K562 (cell line): ENCODE data around the gene ZNF473. TPM values are rescaled to one million over a fixed set of nuclear protein-coding genes. Genes with fewer than 3 reads are reported as not detected.
A peak's percentile ranks its signal among the peaks of the same experiment; 100 is the strongest.

Experiments used
- BCOR ChIP-seq: fragments of 450-650 bp; IDR thresholded peaks from 2 replicates; pipeline ENCODE4 v1.6.1; 2016
- CBFB ChIP-seq: sonication (generic); formaldehyde crosslinking; IDR thresholded peaks from 2 replicates; pipeline ENCODE4 v1.4.0; 2020; ENCODE audit warnings: mild to moderate bottlenecking, missing genetic modification reagents
- CBX1 ChIP-seq: sonication (generic); IDR thresholded peaks from 2 replicates; pipeline ENCODE4 v1.6.1; 2016; ENCODE audit warnings: antibody characterized with exemption, low read depth, mild to moderate bottlenecking
- CBX3 ChIP-seq, 2 experiments: IDR thresholded peaks; 1 replicate in 1 of 2; 2 replicates in 1 of 2; pipeline ENCODE4 v1.6.1; 2012; ENCODE audit warnings: inconsistent platforms in 2 of 2, low read length in 2 of 2, borderline replicate concordance in 1 of 2, control low read depth in 1 of 2
- CHD1 ChIP-seq: fragments of 200-600 bp; sonication (generic); IDR thresholded peaks from one replicate; pipeline ENCODE4 v1.6.1; 2012; ENCODE audit warnings: mild to moderate bottlenecking, moderate library complexity, low read length, inconsistent platforms
- ESRRA ChIP-seq: fragments of 450-650 bp; IDR thresholded peaks from 2 replicates; pipeline ENCODE4 v1.6.1; 2014; ENCODE audit warnings: low read depth, mild to moderate bottlenecking, moderate library complexity, borderline replicate concordance
- FOXM1 ChIP-seq, 2 experiments: fragments of 450-650 bp in 1 of 2; sonication (generic) in 1 of 2; formaldehyde crosslinking in 1 of 2; IDR thresholded peaks; 2 replicates each; pipeline versions ENCODE4 v1.6.1 to v1.9.0; 2017 to 2022; ENCODE audit warnings: low read depth in 2 of 2, mild to moderate bottlenecking in 2 of 2, missing genetic modification reagents in 1 of 2, moderate library complexity in 1 of 2
- JUN ChIP-seq, 2 experiments: sonication (generic) in 1 of 2; formaldehyde crosslinking in 1 of 2; IDR thresholded peaks; 2 replicates each; pipeline versions ENCODE4 v1.6.1 to v1.8.0; 2012 to 2022; ENCODE audit warnings: borderline replicate concordance in 2 of 2, mild to moderate bottlenecking in 2 of 2, improper control_type of control experiment in 1 of 2, low read depth in 1 of 2, low read length in 1 of 2, missing genetic modification reagents in 1 of 2
- L3MBTL2 ChIP-seq: fragments of 450-650 bp; IDR thresholded peaks from 2 replicates; pipeline ENCODE4 v1.6.1; 2016; ENCODE audit warnings: mild to moderate bottlenecking, moderate library complexity
- LEF1 ChIP-seq: fragments of 450-650 bp; IDR thresholded peaks from 2 replicates; pipeline ENCODE4 v1.6.1; 2016; ENCODE audit warnings: mild to moderate bottlenecking
- MYNN ChIP-seq, 2 experiments: sonication (generic); formaldehyde crosslinking in 1 of 2; IDR thresholded peaks; 2 replicates each; pipeline versions ENCODE4 v1.5.0 to v1.6.1; 2016 to 2020; ENCODE audit warnings: antibody characterized with exemption in 1 of 2, missing genetic modification reagents in 1 of 2
- RAD21 ChIP-seq, 2 experiments: fragments of 250-450 bp in 1 of 2; fragments of 450-650 bp in 1 of 2; sonication (Bioruptor Pico) in 1 of 2; formaldehyde crosslinking in 1 of 2; IDR thresholded peaks in 1 of 2; conservative IDR thresholded peaks in 1 of 2; 2 replicates each; pipeline versions ENCODE4 v1.4.0 to v1.8.0; 2020 to 2022; ENCODE audit warnings: mild to moderate bottlenecking in 2 of 2, moderate library complexity in 1 of 2
- RBM15 ChIP-seq: fragments of 200-400 bp; formaldehyde crosslinking; IDR thresholded peaks from 2 replicates; pipeline ENCODE4 v1.6.1; 2018; ENCODE audit warnings: mild to moderate bottlenecking, low read length, moderate library complexity; ENCODE audit not compliant: insufficient read depth
- polyA plus RNA-seq, 8 experiments: library from polyadenylated mRNA; depleted of rRNA in 4 of 8; stranded (reverse) in 5 of 8; unstranded in 3 of 8; fragments of >200 nt; fragmentation: Nextera tagmentation in 2 of 8; fragmentation: Illumina TruSeq in 1 of 8; extraction: Ambion mirVana in 2 of 8; extraction: Trizol in 1 of 8; gene quantifications; 2 replicates each; pipeline versions ENCODE4 v1.2.1 to v1.2.3, GENCODE V29; 2011 to 2014; ENCODE audit warnings: inconsistent platforms in 1 of 8, missing spikeins in 1 of 8
- total RNA-seq, 7 experiments: library from RNA; depleted of rRNA in 6 of 7; stranded (reverse); fragments of >200 nt in 6 of 7; fragmentation: Illumina TruSeq in 2 of 7; extraction: Trizol in 2 of 7; gene quantifications; 2 replicates each; pipeline versions ENCODE4 v1.2.1 to v1.2.3, GENCODE V29; 2011 to 2021; ENCODE audit warnings: low replicate concordance in 1 of 7
- TF ChIP-seq, protein P1 (sequence below), 2 experiments: fragments of 450-650 bp in 1 of 2; sonication (generic) in 1 of 2; formaldehyde crosslinking in 1 of 2; IDR thresholded peaks in 1 of 2; conservative IDR thresholded peaks in 1 of 2; 2 replicates each; pipeline versions ENCODE4 v1.6.1 to v1.8.1; 2016 to 2023; ENCODE audit warnings: mild to moderate bottlenecking in 2 of 2, moderate library complexity in 2 of 2, inconsistent platforms in 1 of 2, missing genetic modification reagents in 1 of 2

Gene ZNF473
- total and polyA plus RNA-seq, 9 of the 15 experiments (the other 6 are each of a cell fraction or from before 2014, with no cell fraction given) = 8.2 to 34.0 (median 28.5) TPM

DNA sequence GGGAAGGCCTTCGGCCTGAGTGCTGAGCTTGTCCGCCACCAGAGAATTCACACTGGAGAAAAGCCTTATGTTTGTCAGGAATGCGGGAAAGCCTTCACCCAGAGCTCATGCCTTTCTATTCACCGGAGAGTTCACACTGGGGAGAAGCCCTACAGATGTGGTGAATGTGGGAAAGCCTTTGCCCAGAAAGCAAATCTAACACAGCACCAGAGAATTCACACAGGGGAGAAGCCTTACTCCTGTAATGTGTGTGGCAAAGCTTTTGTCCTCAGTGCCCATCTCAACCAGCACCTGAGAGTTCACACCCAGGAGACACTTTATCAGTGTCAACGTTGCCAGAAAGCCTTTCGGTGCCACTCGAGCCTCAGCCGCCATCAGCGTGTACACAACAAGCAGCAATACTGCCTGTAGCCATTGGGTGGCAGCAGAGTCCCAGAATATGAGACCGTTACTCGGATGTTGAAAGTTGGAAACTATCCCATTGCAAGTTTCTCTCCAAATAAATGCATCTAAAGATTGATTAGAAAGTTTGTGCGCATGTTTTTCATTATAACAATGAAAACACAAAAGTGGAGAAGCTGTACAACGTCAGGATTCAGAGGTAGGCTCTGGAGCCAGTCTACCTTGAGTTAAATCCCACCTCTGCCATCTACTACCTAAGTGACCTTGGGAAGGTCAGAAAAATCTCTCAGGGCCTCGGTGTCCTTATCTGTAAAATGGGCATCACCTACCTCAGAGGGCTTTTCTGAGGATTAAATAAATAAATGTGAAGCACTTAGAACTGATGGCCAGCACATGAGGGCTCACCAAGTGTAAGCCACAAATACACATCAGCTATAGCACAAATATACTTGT, 21.1 kb downstream of the ZNF473 start (continued):
- TF ChIP-seq CBX3 (IDR thresholded peaks at IDR 0.05; ENCODE audit: borderline replicate concordance in 1 of 2, low read length in 2 of 2) (peak in 1 of 2 experiments; percentile 94; a peak in 2 of 3 replicates), RAD21 (CRISPR knock-in tag; conservative IDR thresholded peaks at IDR 0.05 in 1 of 2, IDR thresholded peaks at IDR 0.05 in 1 of 2) (peak; percentile 45 to 52), FOXM1 (IDR thresholded peaks at IDR 0.05; ENCODE audit: low read depth) (peak; percentile 30; the same call in 1 of the 2 replicates), FOXM1 (CRISPR knock-in tag; IDR thresholded peaks at IDR 0.05; ENCODE audit: low read depth) (no peak), CHD1 (no peak), BCOR (peak; percentile 67; the same call in 1 of the 2 replicates), JUN (IDR thresholded peaks at IDR 0.05; ENCODE audit: borderline replicate concordance, low read depth, low read length) (0 out of 2 replicates have a peak, but pooled peaks have one; percentile 17), JUN (CRISPR knock-in tag; IDR thresholded peaks at IDR 0.05; ENCODE audit: borderline replicate concordance) (no peak), CBX1 (peak; percentile 92; the same call in 1 of the 2 replicates), ESRRA (peak; percentile 66), MYNN (IDR thresholded peaks at IDR 0.05) (0 out of 2 replicates have a peak, but pooled peaks have one; percentile 13), MYNN (CRISPR knock-in tag; IDR thresholded peaks at IDR 0.05) (no peak), RBM15 (no peak), CBFB (CRISPR knock-in tag) (no peak), LEF1 (no peak), L3MBTL2 (peak; percentile 11; the same call in 1 of the 2 replicates)
- TF ChIP-seq, protein P1, sequence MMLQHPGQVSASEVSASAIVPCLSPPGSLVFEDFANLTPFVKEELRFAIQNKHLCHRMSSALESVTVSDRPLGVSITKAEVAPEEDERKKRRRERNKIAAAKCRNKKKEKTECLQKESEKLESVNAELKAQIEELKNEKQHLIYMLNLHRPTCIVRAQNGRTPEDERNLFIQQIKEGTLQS (IDR thresholded peaks at IDR 0.05) = peak; percentile 56
- TF ChIP-seq, protein P1 (CRISPR knock-in tag; conservative IDR thresholded peaks at IDR 0.05) = no peak
